Colonic mucosa (tissue), 4 donors: Measurements from ENCODE around the gene ARV1. TPM values are rescaled to one million over a fixed set of nuclear protein-coding genes. Genes with fewer than 3 reads are reported as not detected.
A peak's percentile ranks its signal among the peaks of the same experiment; 100 is the strongest.

Experiments
- DNase-seq: peaks from one replicate; pipeline ENCODE4 v3.0.0-alpha.2; 2020
- H3K27ac ChIP-seq: fragments of 200-600 bp; one replicate; pipeline ENCODE4 v1.8.0; 2021
- H3K27me3 ChIP-seq: fragments of 200-600 bp; one replicate; pipeline ENCODE4 v1.8.0; 2021
- H3K36me3 ChIP-seq: fragments of 200-600 bp; one replicate; pipeline ENCODE4 v1.8.0; 2021
- H3K4me1 ChIP-seq: fragments of 200-600 bp; one replicate; pipeline ENCODE4 v1.8.0; 2021; ENCODE audit warnings: mild to moderate bottlenecking
- H3K4me3 ChIP-seq: fragments of 200-600 bp; one replicate; pipeline ENCODE4 v1.8.0; 2021
- H3K9ac ChIP-seq, 2 donors: one replicate each; pipeline ENCODE4 v1.7.0; 2013; ENCODE audit warnings: control low read depth in 2 of 2, low read depth in 2 of 2, low read length in 2 of 2
- H3K9me3 ChIP-seq: fragments of 200-600 bp; one replicate; pipeline ENCODE4 v1.8.0; 2021
- intact Hi-C: fragments of 100-400 bp; cut with DNase I; formaldehyde crosslinking; loops from one replicate; pipeline ENCODE4 v1.14.1; 2022
- total RNA-seq, 2 donors: library from RNA; stranded (reverse); fragmentation: NEBNext Ultra II Directional in 1 of 2; extraction: Animal tissue kit (Norgen Biotek cat#: 25700) in 1 of 2; gene quantifications; one replicate each; pipeline ENCODE4 v1.2.1, GENCODE V29; 2021
- TF ChIP-seq, protein P1 (sequence below): fragments of 200-600 bp; IDR thresholded peaks from one replicate; pipeline ENCODE4 v1.8.0; 2022; ENCODE audit warnings: antibody characterized with exemption, mild to moderate bottlenecking
- donor health status: healthy.
- donor health status: DM: no; HTN: no; CAD: no.
- donor health status: DM: no; HTN: no; CAD: no.

Gene ARV1
- total RNA-seq, 2 donors from 2014 or later: 29.3 to 39.6 TPM

GRCh38 chr1:231032963-231033362 is 54.1 kb downstream of the ARV1 start:
- DNase-seq: no peak
- no peaks in the 10 kb centered on the region for H3K36me3 ChIP-seq
- H3K27ac ChIP-seq: no peak overlapping the region
- no peaks in the 10 kb centered on the region for H3K9me3 ChIP-seq
- no peak overlapping the region for H3K9ac ChIP-seq
- H3K4me1 ChIP-seq: no peaks in the 10 kb centered on the region
- TF ChIP-seq, protein P1, sequence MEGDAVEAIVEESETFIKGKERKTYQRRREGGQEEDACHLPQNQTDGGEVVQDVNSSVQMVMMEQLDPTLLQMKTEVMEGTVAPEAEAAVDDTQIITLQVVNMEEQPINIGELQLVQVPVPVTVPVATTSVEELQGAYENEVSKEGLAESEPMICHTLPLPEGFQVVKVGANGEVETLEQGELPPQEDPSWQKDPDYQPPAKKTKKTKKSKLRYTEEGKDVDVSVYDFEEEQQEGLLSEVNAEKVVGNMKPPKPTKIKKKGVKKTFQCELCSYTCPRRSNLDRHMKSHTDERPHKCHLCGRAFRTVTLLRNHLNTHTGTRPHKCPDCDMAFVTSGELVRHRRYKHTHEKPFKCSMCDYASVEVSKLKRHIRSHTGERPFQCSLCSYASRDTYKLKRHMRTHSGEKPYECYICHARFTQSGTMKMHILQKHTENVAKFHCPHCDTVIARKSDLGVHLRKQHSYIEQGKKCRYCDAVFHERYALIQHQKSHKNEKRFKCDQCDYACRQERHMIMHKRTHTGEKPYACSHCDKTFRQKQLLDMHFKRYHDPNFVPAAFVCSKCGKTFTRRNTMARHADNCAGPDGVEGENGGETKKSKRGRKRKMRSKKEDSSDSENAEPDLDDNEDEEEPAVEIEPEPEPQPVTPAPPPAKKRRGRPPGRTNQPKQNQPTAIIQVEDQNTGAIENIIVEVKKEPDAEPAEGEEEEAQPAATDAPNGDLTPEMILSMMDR: no peak
- intact Hi-C loops: no loop called here
- no peak overlapping the region for H3K4me3 ChIP-seq
- no peaks in the 10 kb centered on the region for H3K27me3 ChIP-seq

- TF ChIP-seq, protein P1: no peak
- no peaks in the 10 kb centered on the region for H3K27me3 ChIP-seq
- H3K4me3 ChIP-seq: no peak overlapping the region
- H3K9me3 ChIP-seq: no peaks in the 10 kb centered on the region
- no peak overlapping the region for H3K9ac ChIP-seq
- no peaks in the 10 kb centered on the region for H3K4me1 ChIP-seq
- no peak overlapping the region for H3K27ac ChIP-seq
- H3K36me3 ChIP-seq: no peaks in the 10 kb centered on the region
- no peak for DNase-seq
- intact Hi-C loops: no loop called here
These were observed 56.9 kb downstream of the ARV1 start for GRCh38 chr1:231035799-231036198.

GRCh38 chr1:231036416-231036815 is 57.5 kb downstream of the ARV1 start:
- H3K27me3 ChIP-seq: no peaks in the 10 kb centered on the region
- DNase-seq: no peak
- no peak overlapping the region for H3K4me3 ChIP-seq
- TF ChIP-seq, protein P1: no peak
- H3K9ac ChIP-seq: no peak overlapping the region
- H3K9me3 ChIP-seq: no peaks in the 10 kb centered on the region
- intact Hi-C loops: no loop called here
- no peak overlapping the region for H3K27ac ChIP-seq
- H3K4me1 ChIP-seq: no peaks in the 10 kb centered on the region
- no peaks in the 10 kb centered on the region for H3K36me3 ChIP-seq

- H3K27ac ChIP-seq: no peak overlapping the region
- TF ChIP-seq, protein P1: no peak
- no peaks in the 10 kb centered on the region for H3K4me1 ChIP-seq
- H3K9ac ChIP-seq: peak overlapping the region in 1 of 2 donors; percentile 28
- H3K9me3 ChIP-seq: no peaks in the 10 kb centered on the region
- H3K36me3 ChIP-seq: no peaks in the 10 kb centered on the region
- no peak for DNase-seq
- intact Hi-C loops: no loop called here
- H3K4me3 ChIP-seq: no peak overlapping the region
- no peaks in the 10 kb centered on the region for H3K27me3 ChIP-seq
These were observed 59.0 kb downstream of the ARV1 start for GRCh38 chr1:231037585-231038517.

- intact Hi-C loops: no loop called here
- H3K27me3 ChIP-seq: no peaks in the 10 kb centered on the region
- H3K9ac ChIP-seq: peak overlapping the region; percentile 51 to 56
- DNase-seq: peak; percentile 34
- no peaks in the 10 kb centered on the region for H3K9me3 ChIP-seq
- no peak overlapping the region for H3K27ac ChIP-seq
- TF ChIP-seq, protein P1: no peak
- peak overlapping the region; percentile 81 for H3K4me3 ChIP-seq
- H3K36me3 ChIP-seq: no peaks in the 10 kb centered on the region
- H3K4me1 ChIP-seq: no peaks in the 10 kb centered on the region
These were observed 60.5 kb downstream of the ARV1 start for GRCh38 chr1:231039161-231040018.
